Rectal smooth muscle tissue (tissue), 1 donor: ENCODE results near the gene KCND3.
"Not testable (repeated sequence)": the region's sequence is repeated elsewhere in the genome, so short reads cannot be mapped to it uniquely, and the experiment has no call there.

Source experiments
- H3K27ac ChIP-seq: one replicate; pipeline ENCODE4 v1.7.0; 2013; ENCODE audit warnings: low read depth, low read length, inconsistent platforms
- H3K27me3 ChIP-seq: one replicate; pipeline ENCODE4 v1.7.0; 2013; ENCODE audit warnings: low read length; ENCODE audit not compliant: control insufficient read depth, insufficient read depth
- H3K36me3 ChIP-seq: one replicate; pipeline ENCODE4 v1.7.0; 2013; ENCODE audit warnings: low read length; ENCODE audit not compliant: control insufficient read depth, insufficient read depth
- H3K4me1 ChIP-seq: one replicate; pipeline ENCODE4 v1.7.0; 2013; ENCODE audit warnings: low read length; ENCODE audit not compliant: control insufficient read depth, insufficient read depth
- H3K4me3 ChIP-seq: one replicate; pipeline ENCODE4 v1.7.0; 2013; ENCODE audit warnings: low read length
- H3K9ac ChIP-seq: one replicate; pipeline ENCODE4 v1.7.0; 2013; ENCODE audit warnings: low read length

Gene KCND3

GRCh38 chr1:111742938-111743549 is 246.4 kb downstream of the KCND3 start:
- no peak overlapping the region for H3K4me3 ChIP-seq
- no peaks in the 10 kb centered on the region for H3K36me3 ChIP-seq
- H3K4me1 ChIP-seq: peaks cover 14% of the 10 kb centered on the region
- no peaks in the 10 kb centered on the region for H3K27me3 ChIP-seq
- H3K9ac ChIP-seq: no peak overlapping the region
- H3K27ac ChIP-seq: no peak overlapping the region

- not testable (repeated sequence) for H3K4me3 ChIP-seq, H3K9ac ChIP-seq, H3K36me3 ChIP-seq, H3K27me3 ChIP-seq, H3K27ac ChIP-seq
- peaks cover 21% of the 10 kb centered on the region for H3K4me1 ChIP-seq
These were observed 247.2 kb downstream of the KCND3 start for GRCh38 chr1:111742292-111742691.

DNA sequence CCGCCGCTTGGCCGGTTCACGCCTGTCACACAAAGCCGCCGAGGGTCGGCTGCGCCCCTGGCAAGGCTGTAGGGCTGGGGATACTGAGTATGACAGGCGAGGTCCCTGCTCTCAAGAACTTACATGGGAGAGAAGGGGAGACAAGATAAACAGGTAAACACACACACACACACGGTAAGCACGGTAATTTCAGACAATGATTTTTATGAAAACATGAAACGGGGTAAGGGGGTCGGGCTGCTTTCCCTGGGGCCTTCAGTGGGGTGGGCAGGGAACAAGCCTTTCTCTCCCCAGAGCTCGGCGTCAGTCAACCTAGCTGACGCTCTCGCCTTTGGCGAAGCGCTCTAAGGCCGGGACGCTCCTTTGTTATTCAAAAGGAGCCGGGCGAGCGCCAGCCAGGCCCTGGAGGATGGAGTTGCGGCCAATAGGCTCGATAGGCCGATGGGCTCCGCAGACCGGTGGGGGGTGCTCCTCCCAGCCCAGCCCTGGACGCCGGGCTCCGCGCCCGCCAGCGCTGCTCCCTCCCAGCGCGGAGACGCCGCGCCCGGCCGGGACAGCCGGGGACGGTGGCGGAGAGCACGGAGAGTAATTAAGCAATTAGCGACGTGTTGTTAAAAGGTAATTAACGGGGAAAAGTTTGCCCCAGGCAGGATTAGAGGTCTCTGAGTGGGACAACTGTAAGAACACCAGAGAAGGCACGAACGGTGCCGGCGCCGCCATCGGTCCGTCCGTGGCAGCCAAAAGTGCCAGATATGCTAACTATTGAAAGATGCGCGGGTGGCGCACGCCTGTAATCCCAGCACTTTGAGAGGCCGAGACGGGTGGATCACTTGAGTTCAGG is 249.3 kb downstream of the KCND3 start:
- Histone ChIP-seq H3K27me3 (no peaks in the 10 kb centered on the region), H3K9ac (no peak overlapping the region), H3K27ac (peak overlapping the region; percentile 93), H3K36me3 (no peaks in the 10 kb centered on the region), H3K4me3 (peak overlapping the region; percentile 82), H3K4me1 (peaks cover 17% of the 10 kb centered on the region)

DNA sequence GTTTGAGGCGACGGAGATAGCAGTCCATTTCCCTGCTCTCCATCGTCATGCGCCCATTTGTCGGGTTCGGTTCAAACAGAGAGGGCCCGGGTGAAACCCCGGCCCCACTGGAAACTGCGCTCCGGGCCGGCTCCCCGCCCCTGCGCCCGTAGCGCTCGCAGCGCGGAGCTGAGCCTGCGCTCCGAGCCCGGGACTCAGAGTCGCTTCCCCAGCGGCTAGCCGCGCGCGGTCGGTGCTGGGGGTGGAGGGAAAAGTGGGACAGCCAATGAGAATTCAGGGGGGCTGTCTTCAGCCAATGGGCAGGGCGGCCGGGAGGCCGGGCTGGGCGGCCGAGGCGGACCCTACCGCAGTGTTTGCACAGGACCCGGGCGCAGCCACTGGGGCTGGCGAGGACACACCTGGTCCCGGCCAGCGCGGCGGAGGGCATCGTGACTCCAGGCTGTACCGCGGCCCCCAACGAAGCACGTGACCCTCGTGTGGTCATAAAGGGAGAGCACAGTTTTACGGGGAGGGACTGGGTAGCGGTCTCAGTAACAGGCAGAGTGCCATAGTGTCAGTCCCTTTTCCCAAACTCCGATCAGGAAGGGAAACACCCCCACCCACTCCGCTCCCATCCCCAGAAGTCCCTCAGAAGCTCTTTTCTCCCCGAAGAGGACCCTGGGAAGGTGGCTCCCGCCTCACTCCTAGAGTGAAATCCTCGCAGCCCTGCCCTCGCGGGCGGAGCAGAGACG is 250.1 kb downstream of the KCND3 start, which contains the start of gene INKA2:
Gene INKA2 (minus strand): TSS at position 202 of the 731 bp plus-strand sequence. CDS start 153 bp downstream, at position 49.
- Histone ChIP-seq H3K27ac (peak within 1 kb of the TSS; percentile 93), H3K36me3 (no peaks in the 10 kb centered on the region), H3K9ac (peak within 1 kb of the TSS; percentile 79), H3K4me3 (peak within 1 kb of the TSS; percentile 82), H3K4me1 (peaks cover 17% of the 10 kb centered on the region), H3K27me3 (no peaks in the 10 kb centered on the region)

DNA sequence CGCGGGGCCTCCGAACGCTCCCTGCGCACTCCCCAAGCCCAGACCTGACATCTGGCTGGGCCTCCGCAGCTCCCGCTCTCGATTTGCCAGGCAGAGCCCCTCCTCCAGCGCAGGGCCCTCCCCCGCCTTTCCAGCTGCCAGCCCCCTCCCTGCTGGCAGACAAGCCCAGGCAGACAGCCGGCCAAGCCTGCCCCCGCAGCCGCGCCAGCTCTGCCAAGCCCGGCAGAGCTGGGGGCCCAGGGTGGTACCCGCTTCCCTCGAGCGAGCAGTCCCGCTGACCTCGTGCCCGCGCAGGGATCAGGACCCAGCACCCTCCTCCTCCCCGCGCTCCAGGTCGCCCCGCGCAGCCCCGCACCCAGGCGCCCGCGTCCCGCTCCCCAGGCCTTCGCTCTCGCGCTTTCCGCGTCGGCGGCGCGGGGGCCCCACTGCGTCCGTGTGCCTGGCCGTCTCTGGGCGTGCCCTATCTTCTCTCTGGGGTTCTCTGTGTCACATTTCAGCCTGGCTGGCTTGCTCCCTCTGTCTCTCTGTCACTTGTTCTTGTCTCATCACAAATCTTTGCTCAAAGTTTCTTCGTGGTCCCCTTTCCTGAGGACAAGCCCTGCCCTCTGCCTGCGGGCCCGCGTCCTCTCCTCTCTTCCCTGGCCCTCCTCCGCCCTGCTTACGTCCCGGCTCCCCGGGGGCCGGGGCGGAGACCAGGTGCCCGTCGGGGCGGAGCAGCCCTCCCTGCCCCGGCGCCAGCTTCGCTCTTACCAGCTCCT is 250.9 kb downstream of the KCND3 start:
- Histone ChIP-seq H3K4me1 (peaks cover 17% of the 10 kb centered on the region), H3K27me3 (no peaks in the 10 kb centered on the region), H3K27ac (peak overlapping the region; percentile 93), H3K4me3 (peak overlapping the region; percentile 82), H3K9ac (peak overlapping the region; percentile 79), H3K36me3 (no peaks in the 10 kb centered on the region)

- Histone ChIP-seq H3K27ac (peak overlapping the region; percentile 93), H3K4me3 (peak overlapping the region; percentile 82), H3K9ac (no peak overlapping the region), H3K27me3 (no peaks in the 10 kb centered on the region), H3K4me1 (peaks cover 17% of the 10 kb centered on the region), H3K36me3 (no peaks in the 10 kb centered on the region)
These were observed 251.4 kb downstream of the KCND3 start for GRCh38 chr1:111738133-111738435.

- no peaks in the 10 kb centered on the region for H3K27me3 ChIP-seq
- H3K4me3 ChIP-seq: peak overlapping the region; percentile 82
- no peak overlapping the region for H3K9ac ChIP-seq
- peaks cover 17% of the 10 kb centered on the region for H3K4me1 ChIP-seq
- H3K27ac ChIP-seq: peak overlapping the region; percentile 93
- H3K36me3 ChIP-seq: no peaks in the 10 kb centered on the region
These were observed 252.0 kb downstream of the KCND3 start for GRCh38 chr1:111737216-111738132.

DNA sequence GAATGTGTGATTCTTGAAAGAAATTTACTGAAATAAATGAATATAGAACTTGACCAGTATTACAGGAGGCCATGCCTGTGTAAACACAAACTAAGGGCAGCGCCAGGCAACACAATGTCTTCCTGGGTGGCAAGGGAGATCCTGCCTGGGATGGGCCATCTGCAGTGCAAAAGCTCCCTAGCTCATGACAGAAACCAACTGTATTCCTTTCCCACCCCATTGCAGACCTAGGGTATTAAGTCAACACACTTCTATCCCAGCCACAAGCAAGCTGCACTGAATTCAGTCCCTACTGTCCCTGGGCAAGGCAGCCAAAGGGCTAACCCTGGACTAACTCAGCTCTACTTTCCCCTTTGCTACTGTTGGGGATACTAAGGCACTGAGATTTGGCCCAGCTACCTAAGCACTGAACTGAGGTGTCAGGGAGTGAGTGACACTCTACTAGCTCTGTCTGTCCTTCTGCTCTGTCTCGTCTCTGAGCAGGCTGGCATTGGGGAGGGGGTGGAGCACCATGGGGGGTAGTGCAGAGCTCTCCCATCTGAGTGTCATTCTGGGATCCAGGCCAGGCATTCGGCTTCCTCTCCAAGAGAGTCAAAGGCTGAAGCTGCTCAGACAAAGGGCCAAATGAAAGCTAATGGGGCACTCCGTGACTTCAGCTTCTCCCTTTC is 252.8 kb downstream of the KCND3 start:
- no peaks in the 10 kb centered on the region for H3K27me3 ChIP-seq
- H3K36me3 ChIP-seq: no peaks in the 10 kb centered on the region
- H3K4me1 ChIP-seq: peaks cover 17% of the 10 kb centered on the region
- no peak overlapping the region for H3K9ac ChIP-seq
- H3K27ac ChIP-seq: no peak overlapping the region
- no peak overlapping the region for H3K4me3 ChIP-seq

- H3K4me3 ChIP-seq: no peak overlapping the region
- no peak overlapping the region for H3K9ac ChIP-seq
- peaks cover 17% of the 10 kb centered on the region for H3K4me1 ChIP-seq
- no peak overlapping the region for H3K27ac ChIP-seq
- no peaks in the 10 kb centered on the region for H3K27me3 ChIP-seq
- H3K36me3 ChIP-seq: no peaks in the 10 kb centered on the region
These were observed 253.5 kb downstream of the KCND3 start for GRCh38 chr1:111735858-111736544.

DNA sequence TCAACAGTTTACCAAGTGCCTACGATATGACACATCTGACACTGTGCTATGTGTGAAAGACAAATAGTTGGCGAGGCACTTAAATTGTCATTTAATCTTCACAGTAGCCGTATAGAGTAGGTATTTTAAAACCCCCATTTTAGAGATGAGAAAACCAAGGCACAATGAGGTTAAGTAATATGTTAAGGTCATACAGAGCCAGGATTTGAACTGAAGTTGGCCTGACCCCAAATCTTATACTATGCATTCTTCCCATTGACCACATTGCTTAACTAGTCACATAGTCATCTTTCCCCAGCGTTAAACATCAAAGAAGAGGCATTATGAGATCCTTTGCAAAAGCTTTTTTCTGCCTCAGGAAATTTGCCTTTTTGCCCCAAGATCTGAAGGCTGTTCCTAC is 254.1 kb downstream of the KCND3 start:
- Histone ChIP-seq H3K27ac (no peak overlapping the region), H3K4me3 (no peak overlapping the region), H3K27me3 (no peaks in the 10 kb centered on the region), H3K9ac (no peak overlapping the region), H3K4me1 (peaks cover 17% of the 10 kb centered on the region), H3K36me3 (no peaks in the 10 kb centered on the region)
